Testis (tissue), 2 donors: ENCODE measurements around the gene WHRN.

Source experiments
- POLR2A ChIP-seq: fragments of 450-650 bp; IDR thresholded peaks from one replicate; pipeline ENCODE4 v1.6.1; 2017; ENCODE audit warnings: antibody characterized with exemption, mild to moderate bottlenecking, moderate library complexity
- TF ChIP-seq, protein P1 (sequence below), 3 experiments: fragments of 450-650 bp in 2 of 3; fragments of 200-600 bp in 1 of 3; sonication (generic) in 1 of 3; IDR thresholded peaks; one replicate each; pipeline ENCODE4 v1.5.1; 2016 to 2019; ENCODE audit warnings: antibody characterized with exemption in 3 of 3, mild to moderate bottlenecking in 2 of 3, moderate library complexity in 1 of 3

DNA sequence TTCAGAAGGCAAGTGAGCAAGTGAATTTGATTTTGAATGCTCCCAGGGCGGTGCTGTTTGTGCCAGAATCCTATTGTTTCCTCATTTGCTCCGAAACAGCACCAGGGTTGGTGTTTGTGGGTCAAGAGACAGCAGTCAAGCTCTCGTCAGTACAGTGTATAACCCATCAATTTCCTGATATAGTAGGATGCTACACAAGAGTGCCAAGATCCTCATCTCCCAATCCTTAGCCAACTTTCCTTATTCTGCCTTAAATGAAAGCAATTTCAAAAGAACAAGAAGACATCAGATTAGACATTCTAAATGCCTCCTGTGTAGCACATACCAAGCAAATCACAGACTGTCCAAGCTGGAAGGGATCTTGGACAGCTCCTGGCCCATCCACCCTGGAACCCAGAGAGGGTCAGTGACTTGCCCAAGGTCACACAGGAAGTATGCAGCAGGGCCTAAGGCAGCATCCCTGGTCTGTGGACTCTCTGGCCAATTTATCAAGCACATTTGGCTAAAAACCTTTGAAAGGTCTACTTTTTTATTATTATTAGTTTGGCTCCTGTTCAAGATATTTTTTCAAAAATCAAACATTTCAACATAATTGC, 4.5 kb downstream of the WHRN start:
- TF ChIP-seq, protein P1, sequence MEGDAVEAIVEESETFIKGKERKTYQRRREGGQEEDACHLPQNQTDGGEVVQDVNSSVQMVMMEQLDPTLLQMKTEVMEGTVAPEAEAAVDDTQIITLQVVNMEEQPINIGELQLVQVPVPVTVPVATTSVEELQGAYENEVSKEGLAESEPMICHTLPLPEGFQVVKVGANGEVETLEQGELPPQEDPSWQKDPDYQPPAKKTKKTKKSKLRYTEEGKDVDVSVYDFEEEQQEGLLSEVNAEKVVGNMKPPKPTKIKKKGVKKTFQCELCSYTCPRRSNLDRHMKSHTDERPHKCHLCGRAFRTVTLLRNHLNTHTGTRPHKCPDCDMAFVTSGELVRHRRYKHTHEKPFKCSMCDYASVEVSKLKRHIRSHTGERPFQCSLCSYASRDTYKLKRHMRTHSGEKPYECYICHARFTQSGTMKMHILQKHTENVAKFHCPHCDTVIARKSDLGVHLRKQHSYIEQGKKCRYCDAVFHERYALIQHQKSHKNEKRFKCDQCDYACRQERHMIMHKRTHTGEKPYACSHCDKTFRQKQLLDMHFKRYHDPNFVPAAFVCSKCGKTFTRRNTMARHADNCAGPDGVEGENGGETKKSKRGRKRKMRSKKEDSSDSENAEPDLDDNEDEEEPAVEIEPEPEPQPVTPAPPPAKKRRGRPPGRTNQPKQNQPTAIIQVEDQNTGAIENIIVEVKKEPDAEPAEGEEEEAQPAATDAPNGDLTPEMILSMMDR (IDR thresholded peaks at IDR 0.05): no peak
- no peak for TF ChIP-seq POLR2A
